GM15510 (cell line): ENCODE data around the gene B3GLCT.

Experiments used
- POLR2A ChIP-seq: IDR thresholded peaks from 3 replicates; pipeline ENCODE4 v1.6.1; 2011; ENCODE audit warnings: borderline replicate concordance; ENCODE audit not compliant: insufficient read length; ENCODE audit errors: extremely low read depth

B3GLCT gene

GRCh38 chr13:31227870-31228269, 28.1 kb downstream of the B3GLCT start:
- no peak for TF ChIP-seq POLR2A

GRCh38 chr13:31234729-31235128, 35.0 kb downstream of the B3GLCT start:
- TF ChIP-seq POLR2A = no peak

- no peak for TF ChIP-seq POLR2A
These were observed 36.5 kb downstream of the B3GLCT start for GRCh38 chr13:31236211-31236786.

GRCh38 chr13:31240921-31241320, 41.1 kb downstream of the B3GLCT start:
- TF ChIP-seq POLR2A = no peak

GRCh38 chr13:31242367-31242766, 42.6 kb downstream of the B3GLCT start:
- no peak for TF ChIP-seq POLR2A

- no peak for TF ChIP-seq POLR2A
These were observed 43.1 kb downstream of the B3GLCT start for GRCh38 chr13:31242916-31243315.

GRCh38 chr13:31245598-31246373, 46.0 kb downstream of the B3GLCT start:
- TF ChIP-seq POLR2A = no peak

GRCh38 chr13:31246918-31247317, 47.1 kb downstream of the B3GLCT start:
- no peak for TF ChIP-seq POLR2A

GRCh38 chr13:31248361-31248760, 48.6 kb downstream of the B3GLCT start:
- no peak for TF ChIP-seq POLR2A

GRCh38 chr13:31248965-31249539, 49.3 kb downstream of the B3GLCT start:
- TF ChIP-seq POLR2A = no peak

GRCh38 chr13:31250435-31250834, 50.7 kb downstream of the B3GLCT start:
- TF ChIP-seq POLR2A = no peak

- no peak for TF ChIP-seq POLR2A
These were observed 61.5 kb downstream of the B3GLCT start for GRCh38 chr13:31261241-31261640.

GRCh38 chr13:31263346-31263745, 63.6 kb downstream of the B3GLCT start:
- no peak for TF ChIP-seq POLR2A

GRCh38 chr13:31264151-31264550, 64.4 kb downstream of the B3GLCT start:
- no peak for TF ChIP-seq POLR2A

GRCh38 chr13:31267126-31267784, 67.5 kb downstream of the B3GLCT start:
- no peak for TF ChIP-seq POLR2A

GRCh38 chr13:31274390-31274789, 74.6 kb downstream of the B3GLCT start:
- no peak for TF ChIP-seq POLR2A

GRCh38 chr13:31276421-31276820, 76.6 kb downstream of the B3GLCT start:
- TF ChIP-seq POLR2A = no peak

- no peak for TF ChIP-seq POLR2A
These were observed 79.1 kb downstream of the B3GLCT start for GRCh38 chr13:31278869-31279268.
